Activated T-helper 1 cell treated with anti-CD3 and anti-CD28 coated beads, Interleukin-2, amount 50 U/mL, for 16 hours (primary cell): Measurements from ENCODE around the gene MAPK14.

ENCODE experiments used
- DNase-seq, 2 donors: peaks; one replicate each; pipeline ENCODE4 v3.0.0-alpha.2; 2020; ENCODE audit warnings: low read depth in 1 of 2, low spot score in 1 of 2

Gene MAPK14

DNA sequence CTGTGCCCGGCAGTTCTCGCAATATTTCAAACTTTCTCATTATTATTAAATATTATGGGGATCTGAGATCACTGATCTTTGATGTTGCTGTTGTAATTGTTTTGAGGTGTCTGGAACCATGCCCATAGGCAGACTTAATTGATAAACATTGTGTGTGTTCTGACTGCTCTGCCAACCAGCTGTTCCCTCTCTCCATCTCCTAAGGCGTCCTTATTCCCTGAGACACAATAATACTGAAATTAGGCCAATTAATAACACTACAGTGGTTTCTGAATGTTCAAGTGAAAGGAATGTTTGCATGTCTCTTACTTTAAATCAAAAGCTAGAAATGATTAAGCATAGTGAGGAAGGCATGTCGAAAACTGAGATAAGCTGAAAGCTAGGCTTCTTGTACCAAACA lies 7.6 kb downstream of the MAPK14 start:
- DNase-seq = no peak

- no peak for DNase-seq
These were observed 10.7 kb downstream of the MAPK14 start for GRCh38 chr6:36038120-36038876.

DNA sequence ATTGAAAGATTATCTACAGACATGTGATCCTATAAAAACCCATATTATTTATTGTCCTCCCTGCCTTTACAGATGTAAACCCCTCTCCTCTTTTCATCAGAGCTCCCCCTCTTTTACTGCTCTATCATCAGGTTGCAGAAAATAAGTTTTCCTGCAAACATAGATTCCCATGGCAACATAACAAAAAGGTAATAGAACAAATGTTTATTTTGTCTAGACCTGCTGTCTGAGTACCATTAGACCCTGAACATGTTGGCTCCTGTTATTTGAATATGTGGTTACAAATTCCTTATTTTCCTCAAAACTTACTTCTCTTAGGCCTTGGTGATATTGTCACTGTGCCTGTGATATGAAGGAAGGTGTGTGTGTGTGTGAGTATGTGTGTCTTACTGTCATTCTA lies 11.5 kb downstream of the MAPK14 start:
- DNase-seq = no peak

DNA sequence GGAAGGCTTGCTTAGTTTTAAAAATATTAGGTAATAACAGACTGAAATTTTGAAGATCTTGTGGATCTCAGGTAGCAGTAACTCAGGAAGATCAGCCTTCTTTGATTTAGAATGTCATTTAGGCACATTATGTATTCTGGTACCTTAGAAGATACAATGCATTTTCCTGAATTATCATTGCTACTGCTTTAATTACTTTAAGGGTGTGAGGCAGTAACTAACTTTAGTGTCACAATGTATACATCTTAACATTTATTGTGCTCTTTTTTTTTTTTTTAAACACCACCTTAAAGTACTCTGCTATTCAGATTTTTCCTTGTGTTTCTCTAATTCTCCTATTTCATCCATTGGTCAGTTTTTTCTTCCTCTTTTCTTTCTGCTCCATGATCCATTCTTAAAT lies 13.3 kb downstream of the MAPK14 start:
- no peak for DNase-seq

GRCh38 chr6:36042618-36043260 lies 15.1 kb downstream of the MAPK14 start:
- DNase-seq = no peak

- no peak for DNase-seq
These were observed 22.0 kb downstream of the MAPK14 start for GRCh38 chr6:36049582-36049981.

DNA sequence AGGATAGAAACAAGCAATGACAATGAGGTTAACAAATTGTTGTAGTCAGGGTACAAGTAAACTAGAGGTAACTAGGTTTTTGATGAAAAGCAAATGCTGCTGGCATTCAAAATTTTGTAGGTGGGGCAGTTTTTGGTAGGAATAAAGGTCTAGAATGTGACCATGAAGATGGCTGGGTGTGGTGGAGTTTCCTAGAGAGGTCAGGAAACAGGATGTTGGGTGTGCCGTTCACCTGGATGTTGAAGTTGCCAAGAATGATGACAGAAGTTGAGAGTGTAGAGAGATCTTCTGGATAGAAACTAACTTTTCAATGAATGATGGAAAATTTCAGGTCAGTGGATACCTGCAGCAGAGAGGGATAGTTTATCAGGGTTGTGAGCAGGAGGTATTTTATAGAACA lies 22.7 kb downstream of the MAPK14 start:
- no peak for DNase-seq

DNA sequence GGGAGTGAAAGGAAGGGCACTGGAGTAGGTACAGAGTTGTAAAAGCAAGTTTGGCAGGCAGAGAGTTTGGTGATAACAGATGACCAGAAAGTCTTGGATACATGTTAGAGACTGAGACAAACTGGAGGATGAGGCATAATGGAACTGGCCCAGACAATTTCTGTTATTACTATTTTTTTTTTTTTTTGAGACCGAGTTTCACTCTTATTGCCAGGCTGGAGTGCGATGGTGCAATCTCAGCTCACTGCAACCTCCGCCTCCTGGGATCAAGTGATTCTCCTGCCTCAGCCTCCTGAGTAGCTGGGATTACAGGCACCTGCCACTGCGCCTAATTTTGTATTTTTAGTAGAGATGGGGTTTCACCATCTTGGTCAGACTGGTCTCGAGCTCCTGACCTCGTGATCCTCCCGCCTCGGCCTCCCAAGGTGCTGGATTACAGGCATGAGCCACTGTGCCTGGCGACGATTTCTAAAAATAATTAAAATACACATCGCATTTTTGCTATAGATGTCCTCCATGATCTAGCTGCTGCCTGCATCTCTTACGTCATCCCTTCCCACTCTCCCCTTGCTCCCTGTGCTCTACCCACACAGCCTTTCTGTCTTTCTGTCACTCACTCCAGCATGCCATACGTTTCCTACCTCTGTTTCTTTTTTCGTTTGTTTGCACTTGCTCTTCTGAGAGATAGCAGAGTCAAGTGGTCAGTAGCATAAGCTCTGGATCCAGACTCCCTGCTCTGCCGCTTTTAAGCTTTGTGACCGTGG lies 23.5 kb downstream of the MAPK14 start:
- DNase-seq = no peak

- no peak for DNase-seq
These were observed 24.5 kb downstream of the MAPK14 start for GRCh38 chr6:36052097-36052496.

- DNase-seq = no peak
These were observed 26.3 kb downstream of the MAPK14 start for GRCh38 chr6:36053878-36054277.

DNA sequence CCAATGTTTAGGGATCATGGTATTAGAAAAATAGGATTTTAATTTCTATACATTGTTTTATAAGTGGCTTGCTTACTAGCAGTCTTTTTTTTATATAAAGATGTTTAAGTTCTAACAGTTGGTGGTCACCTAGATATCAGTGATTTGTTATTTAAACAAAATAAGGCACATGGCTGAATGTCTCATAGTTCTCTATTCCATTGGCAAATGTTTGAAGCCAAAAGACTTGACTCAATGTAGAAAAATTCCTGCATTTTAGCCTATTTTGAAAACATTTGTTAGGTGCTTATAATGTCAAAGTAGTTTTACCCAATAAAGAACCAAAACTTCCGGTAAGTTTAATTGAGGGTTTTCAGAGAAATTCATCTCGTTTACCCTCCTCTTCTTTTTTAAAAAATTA lies 26.8 kb downstream of the MAPK14 start:
- DNase-seq = no peak

- no peak for DNase-seq
These were observed 27.3 kb downstream of the MAPK14 start for GRCh38 chr6:36054956-36055355.

DNA sequence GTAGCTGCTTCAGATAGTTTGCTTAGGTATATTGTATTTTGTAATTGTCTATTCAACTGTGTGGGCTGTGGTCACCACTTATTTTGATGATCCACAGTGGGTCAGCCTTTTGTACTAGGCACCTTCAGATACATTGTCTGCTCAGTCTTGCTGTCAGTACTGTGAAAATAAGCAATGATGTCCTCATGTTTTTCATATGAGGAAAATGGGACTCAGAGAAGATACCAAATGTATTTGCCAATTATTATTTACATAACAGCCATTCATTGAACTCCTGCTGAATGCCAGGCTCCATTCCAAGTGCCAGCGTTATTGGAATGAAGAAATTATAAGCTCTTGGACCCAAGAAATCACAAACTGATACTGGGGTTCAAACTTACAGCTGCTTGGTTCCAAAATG lies 28.6 kb downstream of the MAPK14 start:
- no peak for DNase-seq

DNA sequence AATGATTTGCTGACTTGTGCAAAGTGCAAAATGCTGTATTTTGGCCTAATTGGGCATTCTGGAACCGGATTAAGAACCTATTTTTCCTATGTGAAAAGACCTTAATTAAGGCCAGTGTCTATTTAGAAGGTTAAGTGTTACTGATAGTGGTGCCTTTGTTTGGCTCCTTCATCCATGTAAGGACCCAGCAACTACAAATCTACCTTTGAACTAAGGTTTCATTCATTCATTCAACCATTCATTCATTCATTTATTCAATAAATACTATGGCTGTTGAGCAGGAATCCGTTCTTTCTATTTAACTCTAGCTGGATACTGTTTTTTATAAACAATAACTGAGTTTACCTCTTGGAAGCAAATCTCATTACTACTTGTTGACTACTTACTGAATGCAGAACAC lies 33.6 kb downstream of the MAPK14 start:
- no peak for DNase-seq

DNA sequence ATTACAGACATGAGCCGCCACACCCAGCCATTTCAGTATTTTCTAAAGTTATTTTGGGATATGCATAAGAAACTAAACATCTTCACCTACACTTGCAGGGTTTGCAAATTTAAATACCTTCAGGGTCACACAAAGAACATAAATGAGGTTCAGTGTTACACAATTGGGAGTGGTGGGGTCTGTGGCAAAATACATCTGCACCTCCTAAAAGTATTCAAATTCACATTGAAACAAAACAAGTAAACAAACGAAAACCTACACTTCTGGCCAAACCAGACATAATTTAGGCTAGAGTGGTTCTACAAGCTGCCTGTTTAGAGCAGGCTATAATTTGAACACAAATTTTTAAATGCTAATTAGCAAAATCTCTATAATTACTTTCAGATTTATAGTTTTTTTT lies 34.6 kb downstream of the MAPK14 start:
- DNase-seq = no peak

DNA sequence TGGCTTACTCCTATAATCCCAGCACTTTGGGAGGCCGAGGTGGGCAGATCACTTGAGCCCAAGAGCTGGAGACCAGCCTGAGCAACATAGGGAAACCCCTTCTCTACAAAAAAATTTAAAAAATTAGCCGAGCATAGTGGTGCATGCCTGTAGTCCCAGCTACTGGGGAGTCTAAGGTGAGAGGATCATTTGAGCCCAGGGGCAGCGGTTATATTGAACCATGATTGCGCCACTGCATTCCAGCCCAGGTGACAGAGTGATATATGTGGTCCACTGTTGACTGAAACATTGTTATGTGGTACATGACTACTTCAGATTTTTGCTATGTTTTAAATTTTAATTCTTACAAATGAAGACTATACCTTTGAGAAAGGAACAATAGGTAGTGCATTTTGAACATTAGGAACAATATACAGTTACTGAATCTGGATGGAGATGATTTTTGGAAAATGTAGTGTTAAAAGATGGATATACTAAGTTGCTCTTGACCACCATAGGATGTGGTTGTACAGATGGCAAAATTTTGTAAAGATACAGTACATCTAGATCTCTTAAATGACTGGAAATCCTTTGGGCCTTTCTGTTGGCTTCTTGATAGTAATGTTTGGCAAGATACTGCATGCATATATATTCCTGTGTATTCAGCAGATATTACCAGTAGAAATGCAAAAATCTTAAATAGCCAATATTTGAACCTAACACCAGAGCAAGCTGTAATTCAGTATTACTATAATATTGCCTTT lies 35.9 kb downstream of the MAPK14 start:
- DNase-seq = no peak

- DNase-seq = no peak
These were observed 37.3 kb downstream of the MAPK14 start for GRCh38 chr6:36064770-36065396.

GRCh38 chr6:36065916-36066315 lies 38.3 kb downstream of the MAPK14 start:
- no peak for DNase-seq

DNA sequence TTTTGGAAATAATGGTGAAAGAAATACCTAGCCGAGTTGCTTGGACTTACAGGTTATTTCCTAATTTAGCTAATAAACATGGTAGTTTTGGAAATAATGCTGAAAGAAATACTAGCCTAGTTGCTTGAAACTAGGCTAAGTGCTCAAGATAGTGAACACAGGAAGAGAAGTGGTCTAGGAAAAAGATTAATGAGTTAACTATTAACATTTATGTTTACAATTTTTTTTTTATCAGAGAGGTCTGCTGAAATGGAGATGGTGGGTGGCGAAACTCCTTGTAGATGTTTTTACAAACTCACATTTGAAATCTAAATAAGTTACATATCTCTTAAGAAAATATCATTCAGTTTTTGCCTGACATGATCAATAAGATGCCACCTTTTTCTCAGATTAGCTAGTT lies 39.2 kb downstream of the MAPK14 start:
- DNase-seq = no peak

- DNase-seq = no peak
These were observed 39.9 kb downstream of the MAPK14 start for GRCh38 chr6:36067374-36068011.

DNA sequence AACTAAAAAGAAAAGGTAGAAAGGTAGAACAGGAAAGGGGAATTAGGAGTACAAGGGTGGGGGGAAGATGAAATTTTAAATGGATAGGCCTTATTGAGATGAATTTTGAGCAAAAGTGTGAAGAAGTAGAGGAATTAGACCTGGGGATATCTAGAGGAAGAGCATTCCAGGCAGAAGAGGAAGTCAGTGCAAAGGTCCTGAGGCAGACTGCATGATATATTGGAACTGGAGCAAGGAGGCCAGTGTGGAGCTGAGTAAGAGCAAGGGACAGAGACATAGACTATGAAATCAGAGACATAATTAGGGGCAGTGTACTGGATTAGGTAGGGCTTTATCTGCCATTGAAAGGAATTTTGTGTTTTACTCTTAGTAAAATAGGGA lies 40.4 kb downstream of the MAPK14 start:
- no peak for DNase-seq
